DOHH2 (cell line): Measurements from ENCODE around the gene FOXD2.

Experiments used
- CTCF ChIP-seq: fragments of 200-600 bp; sonication (generic); IDR thresholded peaks from one replicate; pipeline ENCODE4 v1.5.1; 2014; ENCODE audit warnings: antibody characterized with exemption, mild to moderate bottlenecking, low read depth, low read length; ENCODE audit not compliant: poor library complexity, severe bottlenecking
- EZH2phosphoT487 ChIP-seq: fragments of 200-600 bp; sonication (generic); IDR thresholded peaks from 2 replicates; pipeline ENCODE4 v1.6.1; 2017; ENCODE audit warnings: borderline replicate concordance, mild to moderate bottlenecking, antibody characterized with exemption, low read length, moderate library complexity, mixed read lengths

GRCh38 chr1:47459253-47459788 lies 21.5 kb downstream of the FOXD2 start:
- TF ChIP-seq EZH2phosphoT487, result no peak
- no peak for TF ChIP-seq CTCF
